ENCODE data around the gene IDI1.
A peak's percentile ranks its signal among the peaks of the same experiment; 100 is the strongest.

IDI1 gene

GRCh38 chr10:1061930-1062774 is 13.2 kb upstream of the IDI1 start:
- H3K4me3 ChIP-seq (ENCODE audit: low read length) = no peak overlapping the region
- no peak for TF ChIP-seq CTCF (conservative IDR thresholded peaks at IDR 0.05; ENCODE audit: low read length)
- DNase-seq (ENCODE audit: low read depth) = peak; percentile 37

GRCh38 chr10:1059902-1060301 is 11.0 kb upstream of the IDI1 start:
- no peak overlapping the region for H3K4me3 ChIP-seq (ENCODE audit: low read length)
- TF ChIP-seq CTCF (conservative IDR thresholded peaks at IDR 0.05; ENCODE audit: low read length) = no peak
- no peak for DNase-seq (ENCODE audit: low read depth)

GRCh38 chr10:1058017-1058416 is 9.1 kb upstream of the IDI1 start:
- DNase-seq (ENCODE audit: low read depth) = no peak
- peak overlapping the region; percentile 7; the same call in 1 of the 2 replicates for H3K4me3 ChIP-seq (ENCODE audit: low read length)
- no peak for TF ChIP-seq CTCF (conservative IDR thresholded peaks at IDR 0.05; ENCODE audit: low read length)

- TF ChIP-seq CTCF (conservative IDR thresholded peaks at IDR 0.05; ENCODE audit: low read length) = no peak
- H3K4me3 ChIP-seq (ENCODE audit: low read length) = peak overlapping the region; percentile 96
- no peak for DNase-seq (ENCODE audit: low read depth)
Measured at GRCh38 chr10:1057106-1057657, 8.3 kb upstream of the IDI1 start.

GRCh38 chr10:1056326-1057105 is 7.6 kb upstream of the IDI1 start, which contains the start of gene WDR37:
Gene WDR37 (plus strand): TSS chr10:1056385. CDS start chr10:1072156, 15,771 bp downstream.
- TF ChIP-seq CTCF (conservative IDR thresholded peaks at IDR 0.05; ENCODE audit: low read length) = no peak
- peak; percentile 84 for DNase-seq (ENCODE audit: low read depth)
- peak within 1 kb of the TSS; percentile 96 for H3K4me3 ChIP-seq (ENCODE audit: low read length)

GRCh38 chr10:1054684-1055083 is 5.8 kb upstream of the IDI1 start:
- DNase-seq (ENCODE audit: low read depth) = no peak
- no peak for TF ChIP-seq CTCF (conservative IDR thresholded peaks at IDR 0.05; ENCODE audit: low read length)
- H3K4me3 ChIP-seq (ENCODE audit: low read length) = peak overlapping the region; percentile 6; the same call in 1 of the 2 replicates
